T-helper 2 cell treated with Interferon-gamma antibody and Interleukin-4, amounts not matched to agents 100 ng/mL and 5 ng/mL, for 36 hours (primary cell): ENCODE measurements around the gene BAHCC1. TPM values are rescaled to one million over a fixed set of nuclear protein-coding genes. Genes with fewer than 3 reads are reported as not detected.

Experiments
- intact Hi-C: fragments of 100-400 bp; cut with micrococcal nuclease; formaldehyde crosslinking; loops from one replicate; pipeline ENCODE4 v1.15.1; 2023
- total RNA-seq: library from RNA; stranded (reverse); gene quantifications from 2 replicates; pipeline ENCODE4 v1.2.3, GENCODE V29; 2022

BAHCC1 gene
- total RNA-seq, 1 donor from 2014 or later, result 0.20 TPM

GRCh38 chr17:81396722-81397313, 1.6 kb downstream of the BAHCC1 start:
- intact Hi-C loops, result loop anchor here (5.0 to 10.0 kb wide), 2 partner anchors 88 to 115 kb away; partner anchors contain the start of gene ACTG1

- intact Hi-C loops, result loop anchor here (5.0 to 10.0 kb wide), 2 partner anchors 87 to 115 kb away; partner anchors contain the start of gene ACTG1
These were observed 2.3 kb downstream of the BAHCC1 start for GRCh38 chr17:81397314-81398175.

- intact Hi-C loops, result loop anchor here (5.0 to 10.0 kb wide), 2 partner anchors 86 to 114 kb away; partner anchors contain the start of gene ACTG1
These were observed 3.0 kb downstream of the BAHCC1 start for GRCh38 chr17:81398176-81398831.

GRCh38 chr17:81398832-81399411, 3.7 kb downstream of the BAHCC1 start:
- intact Hi-C loops, result loop anchor here (5.0 to 10.0 kb wide), 2 partner anchors 86 to 113 kb away; partner anchors contain the start of gene ACTG1

- intact Hi-C loops, result loop anchor here (5.0 to 10.0 kb wide), 2 partner anchors 85 to 113 kb away; partner anchors contain the start of gene ACTG1
These were observed 4.4 kb downstream of the BAHCC1 start for GRCh38 chr17:81399481-81400153.

GRCh38 chr17:81400154-81400977, 5.1 kb downstream of the BAHCC1 start:
- intact Hi-C loops, result no loop called here

- intact Hi-C loops, result no loop called here
These were observed 5.9 kb downstream of the BAHCC1 start for GRCh38 chr17:81400996-81401722.

GRCh38 chr17:81401723-81402529, 6.7 kb downstream of the BAHCC1 start:
- intact Hi-C loops, result no loop called here

- intact Hi-C loops, result no loop called here
These were observed 7.3 kb downstream of the BAHCC1 start for GRCh38 chr17:81402530-81402941.

- intact Hi-C loops, result no loop called here
These were observed 7.8 kb downstream of the BAHCC1 start for GRCh38 chr17:81402981-81403467.

- intact Hi-C loops, result no loop called here
These were observed 8.6 kb downstream of the BAHCC1 start for GRCh38 chr17:81403671-81404534.

GRCh38 chr17:81404558-81405165, 9.4 kb downstream of the BAHCC1 start:
- intact Hi-C loops, result no loop called here

GRCh38 chr17:81405411-81405872, 10.2 kb downstream of the BAHCC1 start:
- intact Hi-C loops, result no loop called here

- intact Hi-C loops, result no loop called here
These were observed 11.1 kb downstream of the BAHCC1 start for GRCh38 chr17:81406117-81406953.

- intact Hi-C loops, result no loop called here
These were observed 12.8 kb downstream of the BAHCC1 start for GRCh38 chr17:81408049-81408448.
